CD4-positive, alpha-beta T cell treated with Interleukin-15 for 1 hour (primary cell): ENCODE data around the gene ZDHHC6.
"Not testable (repeated sequence)": the region's sequence is repeated elsewhere in the genome, so short reads cannot be mapped to it uniquely, and the experiment has no call there.

Source experiments
- DNase-seq: peaks from one replicate; pipeline ENCODE4 v3.0.0-alpha.2; 2020

The ZDHHC6 gene

GRCh38 chr10:112388548-112388947 lies 58.2 kb downstream of the ZDHHC6 start:
- no peak for DNase-seq

- DNase-seq = not testable (repeated sequence)
These were observed 58.7 kb downstream of the ZDHHC6 start for GRCh38 chr10:112388056-112388455.

- no peak for DNase-seq
These were observed 61.5 kb downstream of the ZDHHC6 start for GRCh38 chr10:112385201-112385600.

GRCh38 chr10:112384141-112384540 lies 62.6 kb downstream of the ZDHHC6 start:
- no peak for DNase-seq

GRCh38 chr10:112383325-112383724 lies 63.4 kb downstream of the ZDHHC6 start:
- no peak for DNase-seq

- no peak for DNase-seq
These were observed 64.0 kb downstream of the ZDHHC6 start for GRCh38 chr10:112382515-112383235.
